Measurements from ENCODE around the gene CAPN8.

The CAPN8 gene

GRCh38 chr1:223618680-223619079 lies 46.8 kb downstream of the CAPN8 start:
- H3K9me3 ChIP-seq (ENCODE audit: insufficient read depth, low read length, severe bottlenecking) = no peaks in the 10 kb centered on the region
- no peak overlapping the region for H3K27ac ChIP-seq (ENCODE audit: low read length)
- H3K4me2 ChIP-seq (ENCODE audit: insufficient read depth, low read length) = no peak overlapping the region
- no peak for DNase-seq
- no peaks in the 10 kb centered on the region for H3K27me3 ChIP-seq (ENCODE audit: insufficient read depth, low read length, poor library complexity)
- H4K20me1 ChIP-seq (ENCODE audit: insufficient read depth, low read length) = no peaks in the 10 kb centered on the region
- no peak for ATAC-seq (ENCODE audit: insufficient read depth, low read depth)
- H3K36me3 ChIP-seq (ENCODE audit: insufficient read depth, low read length) = no peaks in the 10 kb centered on the region
- TF ChIP-seq CTCF (IDR thresholded peaks at IDR 0.05; ENCODE audit: borderline replicate concordance, extremely low read depth, low read length, poor library complexity, severe bottlenecking) (no peak), EZH2 (IDR thresholded peaks at IDR 0.05; ENCODE audit: borderline replicate concordance, low read depth, low read length, severe bottlenecking) (no peak)
- H3K79me2 ChIP-seq (ENCODE audit: insufficient read depth, low read length) = no peaks in the 10 kb centered on the region
- H2AFZ ChIP-seq (ENCODE audit: low read depth, low read length) = no peak overlapping the region
- H3K9ac ChIP-seq (ENCODE audit: low read depth, low read length) = no peak overlapping the region
- H3K4me3 ChIP-seq (ENCODE audit: low read depth in 1 of 2, low read length in 2 of 2) = no peak overlapping the region
- no peaks in the 10 kb centered on the region for H3K4me1 ChIP-seq (ENCODE audit: insufficient read depth, low read length)

DNA sequence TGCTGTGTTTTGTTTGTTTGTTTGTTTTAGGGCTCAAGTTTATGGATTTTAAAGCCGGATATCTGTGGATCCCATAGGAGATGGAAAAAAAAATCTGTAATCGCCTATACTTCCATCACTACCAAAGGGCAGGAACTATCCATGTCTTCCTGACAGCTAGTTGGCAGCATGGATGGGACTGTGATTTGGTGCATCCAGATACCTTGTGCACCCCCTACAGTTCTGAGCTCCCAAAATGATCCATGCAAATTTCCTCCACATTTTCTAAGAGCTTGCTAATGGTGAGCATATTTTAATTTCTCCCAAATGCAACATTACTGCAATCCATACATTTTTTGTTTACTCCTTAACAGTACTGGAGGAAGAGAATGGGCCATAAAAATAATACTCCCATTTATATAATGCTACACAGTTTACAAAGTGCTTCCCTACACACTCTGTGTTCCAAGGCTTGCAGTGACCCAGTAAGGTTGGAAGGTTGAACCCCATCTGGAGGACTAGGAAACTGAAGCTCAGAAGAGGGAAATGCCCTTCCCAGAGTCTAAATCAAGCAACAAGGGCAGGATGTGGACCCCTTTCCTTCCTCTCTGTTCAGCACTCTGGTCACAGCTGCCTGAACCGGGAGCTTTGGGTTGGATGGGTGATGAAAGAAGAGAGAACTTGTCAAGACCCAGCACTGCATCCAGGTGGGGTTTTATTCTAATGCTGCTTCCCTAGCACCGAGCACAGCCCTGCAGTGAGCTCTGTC lies 48.0 kb downstream of the CAPN8 start:
- Histone ChIP-seq H3K9ac (ENCODE audit: low read depth, low read length) (no peak overlapping the region), H3K27me3 (ENCODE audit: insufficient read depth, low read length, poor library complexity) (no peaks in the 10 kb centered on the region), H3K4me1 (ENCODE audit: insufficient read depth, low read length) (no peaks in the 10 kb centered on the region), H2AFZ (ENCODE audit: low read depth, low read length) (no peak overlapping the region), H3K4me3 (ENCODE audit: low read depth in 1 of 2, low read length in 2 of 2) (no peak overlapping the region), H4K20me1 (ENCODE audit: insufficient read depth, low read length) (no peaks in the 10 kb centered on the region), H3K79me2 (ENCODE audit: insufficient read depth, low read length) (no peaks in the 10 kb centered on the region), H3K36me3 (ENCODE audit: insufficient read depth, low read length) (no peaks in the 10 kb centered on the region), H3K9me3 (ENCODE audit: insufficient read depth, low read length, severe bottlenecking) (no peaks in the 10 kb centered on the region), H3K4me2 (ENCODE audit: insufficient read depth, low read length) (no peak overlapping the region), H3K27ac (ENCODE audit: low read length) (no peak overlapping the region)
- ATAC-seq (ENCODE audit: insufficient read depth, low read depth) (no peak), DNase-seq (no peak)
- TF ChIP-seq EZH2 (IDR thresholded peaks at IDR 0.05; ENCODE audit: borderline replicate concordance, low read depth, low read length, severe bottlenecking) (no peak), CTCF (IDR thresholded peaks at IDR 0.05; ENCODE audit: borderline replicate concordance, extremely low read depth, low read length, poor library complexity, severe bottlenecking) (no peak)

DNA sequence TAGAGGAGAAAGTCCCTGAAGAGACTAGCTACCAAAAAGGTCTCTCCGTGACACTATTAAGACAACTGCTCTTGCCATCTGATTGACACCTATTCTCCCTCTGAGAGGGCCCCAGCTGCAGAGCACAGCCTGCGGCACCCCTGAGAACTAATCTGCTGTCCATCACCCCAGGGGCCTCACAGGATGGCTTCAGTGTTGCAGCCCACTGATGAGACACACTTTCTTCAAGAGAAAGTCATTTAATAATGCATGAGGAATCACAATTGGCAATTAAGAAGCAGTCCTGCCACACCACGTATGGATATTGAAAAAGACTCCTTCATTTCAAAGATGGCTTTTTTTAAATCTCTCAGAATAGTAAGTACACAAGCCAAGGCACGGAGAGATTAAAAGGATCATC lies 48.9 kb downstream of the CAPN8 start:
- no peak overlapping the region for H3K4me3 ChIP-seq (ENCODE audit: low read depth in 1 of 2, low read length in 2 of 2)
- H3K79me2 ChIP-seq (ENCODE audit: insufficient read depth, low read length) = no peaks in the 10 kb centered on the region
- no peak for DNase-seq
- H4K20me1 ChIP-seq (ENCODE audit: insufficient read depth, low read length) = no peaks in the 10 kb centered on the region
- H3K27ac ChIP-seq (ENCODE audit: low read length) = no peak overlapping the region
- no peak for ATAC-seq (ENCODE audit: insufficient read depth, low read depth)
- H2AFZ ChIP-seq (ENCODE audit: low read depth, low read length) = no peak overlapping the region
- no peaks in the 10 kb centered on the region for H3K27me3 ChIP-seq (ENCODE audit: insufficient read depth, low read length, poor library complexity)
- no peak overlapping the region for H3K4me2 ChIP-seq (ENCODE audit: insufficient read depth, low read length)
- peaks cover 1% of the 10 kb centered on the region for H3K9me3 ChIP-seq (ENCODE audit: insufficient read depth, low read length, severe bottlenecking)
- TF ChIP-seq CTCF (IDR thresholded peaks at IDR 0.05; ENCODE audit: borderline replicate concordance, extremely low read depth, low read length, poor library complexity, severe bottlenecking) = no peak
- TF ChIP-seq EZH2 (IDR thresholded peaks at IDR 0.05; ENCODE audit: borderline replicate concordance, low read depth, low read length, severe bottlenecking) = no peak
- no peaks in the 10 kb centered on the region for H3K4me1 ChIP-seq (ENCODE audit: insufficient read depth, low read length)
- H3K9ac ChIP-seq (ENCODE audit: low read depth, low read length) = no peak overlapping the region
- no peaks in the 10 kb centered on the region for H3K36me3 ChIP-seq (ENCODE audit: insufficient read depth, low read length)

All from DND-41 (cell line).